Activated T-cell treated with anti-CD3 and anti-CD28 coated beads, Interleukin-2, amount 50 U/mL, for 72 hours (primary cell): ENCODE results near the gene ZFAND3. TPM values are rescaled to one million over a fixed set of nuclear protein-coding genes. Genes with fewer than 3 reads are reported as not detected.

Experiments
- ATAC-seq, 2 donors: fragments of 150-1000 bp; cut with Tn5 transposase; replicated peaks in 1 of 2; 2 replicates each; pipeline ENCODE4 v1.10.0; 2021; ENCODE audit warnings: moderate library complexity in 2 of 2, mild to moderate bottlenecking in 1 of 2
- DNase-seq, 2 donors: peaks; one replicate each; pipeline ENCODE4 v3.0.0; 2021 to 2022; ENCODE audit warnings: mixed read lengths in 1 of 2
- H3K27ac Mint-ChIP-seq: one replicate; pipeline ENCODE4 v1.8.0; 2022; ENCODE audit warnings: mild to moderate bottlenecking, moderate library complexity, mixed read lengths
- H3K27me3 Mint-ChIP-seq: one replicate; pipeline ENCODE4 v1.8.0; 2022; ENCODE audit warnings: low read depth, mixed read lengths
- H3K36me3 Mint-ChIP-seq, 2 donors: one replicate each; pipeline ENCODE4 v1.8.0; 2022; ENCODE audit warnings: mixed read lengths in 2 of 2, mild to moderate bottlenecking in 1 of 2; ENCODE audit not compliant: insufficient read depth in 2 of 2
- H3K4me1 Mint-ChIP-seq: one replicate; pipeline ENCODE4 v1.8.0; 2022; ENCODE audit warnings: low read depth, mixed read lengths
- H3K4me3 Mint-ChIP-seq, 2 donors: one replicate each; pipeline ENCODE4 v1.8.0; 2022; ENCODE audit warnings: mild to moderate bottlenecking in 2 of 2, mixed read lengths in 2 of 2, moderate library complexity in 2 of 2
- H3K9me3 Mint-ChIP-seq, 2 donors: one replicate each; pipeline ENCODE4 v1.8.0; 2022; ENCODE audit warnings: mixed read lengths in 2 of 2
- total RNA-seq, 2 donors: library from RNA; stranded (reverse); gene quantifications; one replicate each; pipeline ENCODE4 v1.2.3, GENCODE V29; 2022

The ZFAND3 gene
- total RNA-seq, result 100 to 1,000 TPM in 1 of 2 donors, 10 to 100 TPM in 1; 93.9 to 114 TPM

- Mint-ChIP-seq H3K4me3 (peak within 1 kb of the TSS; percentile 97 to 99), H3K4me1 (peaks cover 53% of the 10 kb centered on the region), H3K27ac (peak within 1 kb of the TSS; percentile 99)
Measured at GRCh38 chr6:37819177-37819801, at the start of gene ZFAND3. Gene ZFAND3, plus strand, starts transcription at chr6:37819727. Its CDS starts 219 bp downstream, at chr6:37819946.

GRCh38 chr6:37774028-37774680 is 45.4 kb upstream of the ZFAND3 start:
- Mint-ChIP-seq H3K27me3 (peaks cover 6% of the 10 kb centered on the region), H3K27ac (no peak overlapping the region), H3K4me3 (no peak overlapping the region), H3K4me1 (no peaks in the 10 kb centered on the region), H3K9me3 (peaks cover 7 to 9% of the 10 kb centered on the region in 2 donors), H3K36me3 (peaks cover 0 to 3% of the 10 kb centered on the region in 2 donors)
- DNase-seq, result no peak
- no peak for ATAC-seq

More at GRCh38 chr6:37819177-37819801, at the start of gene ZFAND3:
- peaks cover 1 to 3% of the 10 kb centered on the region in 2 donors for H3K36me3 Mint-ChIP-seq
- H3K27me3 Mint-ChIP-seq, result no peaks in the 10 kb centered on the region
- DNase-seq (peak; percentile 96), ATAC-seq (peak; percentile 85 to 88)
- H3K9me3 Mint-ChIP-seq, result no peaks in the 10 kb centered on the region

DNA sequence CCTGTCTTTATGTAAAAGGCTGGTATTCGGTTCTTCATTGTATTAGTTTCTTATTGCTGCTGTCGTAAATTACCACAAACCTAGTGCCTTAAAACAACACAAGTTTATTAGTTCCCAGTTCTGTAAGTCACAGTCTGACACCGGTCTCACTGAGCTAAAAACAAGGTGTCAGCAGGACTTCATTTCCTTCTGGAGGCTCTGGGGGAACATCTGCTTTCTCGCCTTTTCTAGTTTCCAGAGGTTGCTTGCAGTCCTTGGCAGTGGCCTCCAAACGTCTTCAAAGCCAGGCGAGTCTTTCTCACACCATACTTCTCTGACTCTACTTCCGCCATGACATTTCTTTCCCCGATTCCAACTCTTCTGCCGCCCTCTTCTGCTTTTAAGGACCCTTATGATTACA is 43.0 kb upstream of the ZFAND3 start:
- no peak for ATAC-seq
- no peak for DNase-seq
- no peak overlapping the region for H3K27ac Mint-ChIP-seq

DNA sequence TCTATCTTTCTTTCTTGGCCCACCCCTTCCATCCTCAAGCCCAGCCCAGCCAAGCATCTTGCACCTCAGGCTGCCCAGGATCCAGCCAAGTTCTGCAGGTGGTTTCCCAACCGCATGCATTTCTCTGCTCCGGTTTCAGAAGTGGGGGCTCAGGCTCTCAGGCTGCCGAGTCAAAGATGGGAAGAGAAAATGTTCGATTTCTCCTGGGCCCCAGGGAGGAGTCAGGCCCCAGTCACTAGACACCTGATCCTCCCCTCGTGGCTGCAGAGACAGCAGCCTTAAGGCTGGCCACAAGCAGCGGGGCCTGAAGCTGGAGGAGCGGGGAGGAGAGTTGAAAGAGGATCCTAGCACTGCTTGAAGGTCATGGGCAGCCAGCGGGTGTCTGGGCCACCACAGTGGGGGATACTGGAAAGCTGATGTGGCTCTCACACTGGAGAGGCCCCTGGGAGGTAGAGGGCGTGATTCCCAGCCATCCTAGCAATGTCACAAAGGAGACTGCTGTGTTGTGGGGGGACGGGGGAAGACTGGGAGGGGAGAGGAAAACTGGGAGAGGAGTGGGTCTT is 42.2 kb upstream of the ZFAND3 start:
- H3K27ac Mint-ChIP-seq, result no peak overlapping the region
- peaks cover 6% of the 10 kb centered on the region for H3K27me3 Mint-ChIP-seq
- no peaks in the 10 kb centered on the region for H3K4me1 Mint-ChIP-seq
- H3K4me3 Mint-ChIP-seq, result no peak overlapping the region
- no peak for DNase-seq
- peaks cover 7 to 9% of the 10 kb centered on the region in 2 donors for H3K9me3 Mint-ChIP-seq
- ATAC-seq, result no peak
- peaks cover 0 to 3% of the 10 kb centered on the region in 2 donors for H3K36me3 Mint-ChIP-seq

More for the DNA sequence above, 43.0 kb upstream of the ZFAND3 start:
- Mint-ChIP-seq H3K9me3 (peaks cover 7 to 9% of the 10 kb centered on the region in 2 donors), H3K36me3 (peaks cover 0 to 3% of the 10 kb centered on the region in 2 donors), H3K27me3 (peaks cover 6% of the 10 kb centered on the region), H3K4me1 (no peaks in the 10 kb centered on the region), H3K4me3 (no peak overlapping the region)

- Mint-ChIP-seq H3K36me3 (peaks cover 0 to 1% of the 10 kb centered on the region in 2 donors), H3K27ac (no peak overlapping the region), H3K9me3 (peaks cover under 1 to 1% of the 10 kb centered on the region in 2 donors), H3K27me3 (peaks cover 12% of the 10 kb centered on the region), H3K4me3 (no peak overlapping the region), H3K4me1 (peaks cover 16% of the 10 kb centered on the region)
- ATAC-seq (no peak), DNase-seq (no peak)
Measured at GRCh38 chr6:37779111-37779800, 40.3 kb upstream of the ZFAND3 start.

DNA sequence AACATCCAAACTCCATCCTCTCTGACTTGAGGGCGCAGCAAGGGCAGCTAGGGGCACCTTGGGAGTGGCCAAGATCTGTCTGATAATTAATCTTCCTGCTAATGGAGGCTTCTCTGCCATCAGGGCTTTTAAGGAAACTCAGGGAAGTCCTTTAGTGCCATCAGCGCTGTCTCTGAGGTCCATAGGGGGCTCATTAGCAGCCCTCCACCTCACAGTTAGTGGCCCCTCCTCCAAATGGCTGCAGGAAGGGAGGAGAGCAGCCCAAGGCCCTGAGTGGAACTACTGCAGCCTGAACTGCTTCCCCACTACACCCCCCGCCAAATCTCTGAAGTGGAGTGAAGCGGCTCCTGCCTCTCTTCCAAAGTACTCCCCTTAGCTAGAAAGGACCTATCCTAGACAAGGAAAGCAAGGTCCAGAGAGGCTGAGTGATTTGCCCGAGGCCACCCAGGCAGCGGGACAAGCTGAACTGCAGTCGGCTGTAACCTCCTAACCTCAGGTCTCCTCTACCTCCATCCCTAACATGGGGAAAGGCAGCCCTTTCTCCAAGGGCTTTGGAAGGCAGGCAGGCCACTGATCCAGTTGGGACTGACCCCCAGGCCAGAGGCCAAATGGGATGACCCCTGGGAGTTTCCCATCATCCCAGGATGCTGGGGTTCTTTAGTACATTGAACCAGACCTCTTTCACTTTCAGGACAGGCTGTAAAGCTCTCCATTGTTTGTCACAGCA is 39.5 kb upstream of the ZFAND3 start:
- Mint-ChIP-seq H3K4me3 (no peak overlapping the region), H3K4me1 (peaks cover 17% of the 10 kb centered on the region), H3K9me3 (no peaks in the 10 kb centered on the region), H3K27ac (no peak overlapping the region), H3K36me3 (peaks cover 0 to 1% of the 10 kb centered on the region in 2 donors), H3K27me3 (peaks cover 19% of the 10 kb centered on the region)
- ATAC-seq, result no peak
- DNase-seq, result no peak

- H3K36me3 Mint-ChIP-seq, result peaks cover 0 to 1% of the 10 kb centered on the region in 2 donors
- DNase-seq (no peak), ATAC-seq (no peak)
- peaks cover 17% of the 10 kb centered on the region for H3K4me1 Mint-ChIP-seq
- no peaks in the 10 kb centered on the region for H3K9me3 Mint-ChIP-seq
- peaks cover 33% of the 10 kb centered on the region for H3K27me3 Mint-ChIP-seq
- no peak overlapping the region for H3K27ac Mint-ChIP-seq
- H3K4me3 Mint-ChIP-seq, result no peak overlapping the region
Measured at GRCh38 chr6:37781788-37782187, 37.7 kb upstream of the ZFAND3 start.

DNA sequence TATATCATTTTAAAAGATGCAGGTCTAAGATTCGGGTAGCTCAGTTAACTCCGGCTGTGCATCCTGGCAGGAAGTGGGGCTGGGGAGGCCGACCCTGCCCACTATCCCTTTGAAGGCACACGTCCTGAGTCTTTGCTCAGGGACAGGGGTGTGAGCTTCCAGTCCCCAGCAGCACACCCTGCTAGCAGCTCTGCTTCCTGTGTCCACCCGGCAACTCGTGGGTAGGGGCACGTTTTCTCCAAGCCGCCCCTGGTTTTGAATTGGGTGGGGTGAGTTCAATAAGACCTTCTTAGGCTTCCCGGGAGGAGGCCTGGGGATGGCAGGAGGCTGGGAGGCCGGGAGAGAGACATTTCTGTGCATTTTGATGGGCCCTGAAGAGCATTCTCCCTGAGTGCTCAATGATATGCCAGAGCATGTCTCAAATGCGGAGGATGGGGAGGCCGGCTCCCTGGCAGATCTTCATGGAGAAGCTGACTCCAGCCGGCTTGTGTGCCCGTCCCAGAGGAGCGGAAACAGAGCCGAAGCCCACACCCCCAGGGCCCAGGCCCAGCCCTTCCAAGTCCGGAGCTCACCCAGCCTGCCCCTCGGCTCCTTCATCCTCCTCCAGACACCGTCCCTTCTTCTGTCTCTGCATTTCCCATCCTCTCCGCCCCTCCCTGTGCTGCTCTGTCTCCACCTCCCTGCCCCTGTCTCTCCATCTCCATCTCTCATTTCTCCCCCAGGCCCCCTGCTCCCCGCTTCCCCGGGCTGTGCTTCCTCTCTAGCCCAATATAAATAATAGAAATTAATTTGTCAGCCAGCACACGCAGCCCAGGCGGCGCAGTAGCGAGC is 36.3 kb upstream of the ZFAND3 start:
- peaks cover 17% of the 10 kb centered on the region for H3K4me1 Mint-ChIP-seq
- no peaks in the 10 kb centered on the region for H3K9me3 Mint-ChIP-seq
- ATAC-seq (peak; percentile 62 to 64), DNase-seq (peak; percentile 5 to 15)
- peak overlapping the region; percentile 84 to 85 for H3K4me3 Mint-ChIP-seq
- H3K27me3 Mint-ChIP-seq, result peaks cover 33% of the 10 kb centered on the region
- H3K27ac Mint-ChIP-seq, result no peak overlapping the region
- H3K36me3 Mint-ChIP-seq, result peaks cover 0 to 1% of the 10 kb centered on the region in 2 donors

DNA sequence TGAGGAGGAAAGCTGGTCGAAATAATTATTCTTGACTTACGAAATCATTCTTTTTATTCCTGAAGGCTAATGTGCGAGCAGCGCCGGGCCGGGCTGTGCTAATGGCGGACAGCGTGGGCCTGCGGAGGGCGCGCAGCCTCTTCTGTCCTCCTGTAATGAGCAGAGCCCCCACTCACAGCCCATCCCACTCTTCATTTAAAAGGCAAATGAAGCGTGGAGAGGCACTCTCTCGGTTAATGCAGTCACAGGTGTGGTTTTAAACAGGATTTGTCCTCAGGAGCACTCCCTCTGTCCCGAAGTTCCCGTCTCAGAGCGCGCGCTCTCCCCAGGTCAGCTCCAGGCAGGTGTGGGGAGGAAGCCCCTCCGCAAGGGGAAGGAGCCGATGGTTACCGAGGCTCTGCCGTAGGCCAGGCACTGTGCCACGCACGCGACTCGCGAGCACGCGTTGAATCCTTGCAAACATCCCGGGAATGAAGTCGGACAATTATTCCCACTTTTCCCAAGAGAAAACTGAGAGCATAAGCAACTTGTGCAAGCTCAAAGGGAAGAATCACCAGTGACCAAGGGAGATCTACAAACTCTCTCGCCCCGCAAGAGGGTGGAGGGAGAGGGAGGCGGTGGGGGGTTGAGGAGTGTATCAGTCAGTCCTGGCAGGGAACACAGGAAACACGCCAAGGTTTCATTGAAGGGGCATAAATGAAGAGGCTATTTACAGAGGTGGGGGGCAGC is 35.5 kb upstream of the ZFAND3 start:
- DNase-seq (peak; percentile 18 to 26), ATAC-seq (peak; percentile 68 to 75)
- peaks cover 33% of the 10 kb centered on the region for H3K27me3 Mint-ChIP-seq
- H3K4me1 Mint-ChIP-seq, result peaks cover 17% of the 10 kb centered on the region
- no peaks in the 10 kb centered on the region for H3K9me3 Mint-ChIP-seq
- no peak overlapping the region for H3K27ac Mint-ChIP-seq
- peaks cover 0 to 1% of the 10 kb centered on the region in 2 donors for H3K36me3 Mint-ChIP-seq
- H3K4me3 Mint-ChIP-seq, result peak overlapping the region; percentile 84 to 85

GRCh38 chr6:37784585-37784967 is 35.0 kb upstream of the ZFAND3 start:
- H3K27me3 Mint-ChIP-seq, result peaks cover 33% of the 10 kb centered on the region

DNA sequence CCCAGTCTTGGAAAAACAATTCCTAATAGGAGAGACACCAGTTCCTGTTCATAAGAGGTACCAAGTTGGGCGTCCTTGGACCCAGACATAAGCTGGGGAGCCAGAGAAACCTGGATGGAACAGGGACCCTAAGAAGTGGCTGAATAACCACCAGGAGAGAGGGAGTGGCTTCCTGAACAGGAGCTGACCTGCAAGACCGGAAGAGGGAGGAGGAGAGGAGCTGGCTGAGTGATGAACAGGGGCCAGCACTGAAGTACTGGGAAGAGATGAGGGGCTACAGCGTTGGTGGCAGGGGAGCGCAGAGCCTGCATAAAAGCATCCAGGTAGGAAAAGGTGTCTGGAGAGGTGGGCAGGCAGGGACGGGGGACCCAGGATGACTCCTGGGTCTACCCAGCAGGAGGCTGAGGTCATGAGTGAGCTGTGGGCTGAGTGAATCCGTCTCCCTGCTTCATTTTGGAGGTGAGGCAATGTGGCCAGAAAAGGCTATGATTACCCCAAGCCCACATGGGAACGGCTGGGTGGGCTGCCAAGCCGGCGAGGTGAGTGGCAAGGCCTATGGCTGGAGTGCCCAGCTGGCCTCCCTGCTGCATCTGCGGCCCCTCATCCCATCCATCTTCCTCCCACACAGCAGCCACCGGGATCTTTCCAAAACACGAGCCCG is 34.4 kb upstream of the ZFAND3 start:
- Mint-ChIP-seq H3K4me1 (peaks cover 17% of the 10 kb centered on the region), H3K27ac (no peak overlapping the region), H3K4me3 (no peak overlapping the region), H3K36me3 (peaks cover 0 to 1% of the 10 kb centered on the region in 2 donors), H3K9me3 (no peaks in the 10 kb centered on the region), H3K27me3 (peaks cover 33% of the 10 kb centered on the region)
- ATAC-seq (no peak), DNase-seq (no peak)

More at GRCh38 chr6:37784585-37784967, 35.0 kb upstream of the ZFAND3 start:
- no peak overlapping the region for H3K27ac Mint-ChIP-seq
- H3K36me3 Mint-ChIP-seq, result peaks cover 0 to 1% of the 10 kb centered on the region in 2 donors
- peak overlapping the region in 1 of 2 donors; percentile 84 for H3K4me3 Mint-ChIP-seq
- peaks cover 17% of the 10 kb centered on the region for H3K4me1 Mint-ChIP-seq
- no peak for ATAC-seq
- DNase-seq, result no peak
- no peaks in the 10 kb centered on the region for H3K9me3 Mint-ChIP-seq
